ENCODE data around the gene SUN5.

- TF ChIP-seq, protein P1, sequence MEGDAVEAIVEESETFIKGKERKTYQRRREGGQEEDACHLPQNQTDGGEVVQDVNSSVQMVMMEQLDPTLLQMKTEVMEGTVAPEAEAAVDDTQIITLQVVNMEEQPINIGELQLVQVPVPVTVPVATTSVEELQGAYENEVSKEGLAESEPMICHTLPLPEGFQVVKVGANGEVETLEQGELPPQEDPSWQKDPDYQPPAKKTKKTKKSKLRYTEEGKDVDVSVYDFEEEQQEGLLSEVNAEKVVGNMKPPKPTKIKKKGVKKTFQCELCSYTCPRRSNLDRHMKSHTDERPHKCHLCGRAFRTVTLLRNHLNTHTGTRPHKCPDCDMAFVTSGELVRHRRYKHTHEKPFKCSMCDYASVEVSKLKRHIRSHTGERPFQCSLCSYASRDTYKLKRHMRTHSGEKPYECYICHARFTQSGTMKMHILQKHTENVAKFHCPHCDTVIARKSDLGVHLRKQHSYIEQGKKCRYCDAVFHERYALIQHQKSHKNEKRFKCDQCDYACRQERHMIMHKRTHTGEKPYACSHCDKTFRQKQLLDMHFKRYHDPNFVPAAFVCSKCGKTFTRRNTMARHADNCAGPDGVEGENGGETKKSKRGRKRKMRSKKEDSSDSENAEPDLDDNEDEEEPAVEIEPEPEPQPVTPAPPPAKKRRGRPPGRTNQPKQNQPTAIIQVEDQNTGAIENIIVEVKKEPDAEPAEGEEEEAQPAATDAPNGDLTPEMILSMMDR (IDR thresholded peaks at IDR 0.05; ENCODE audit: low read depth, low read length, poor library complexity, severe bottlenecking): no peak
- TF ChIP-seq EZH2phosphoT487 (IDR thresholded peaks at IDR 0.05; ENCODE audit: borderline replicate concordance, low read length): no peak
Observed at GRCh38 chr20:33002087-33002808, 2.0 kb downstream of the SUN5 start.

Measured in DOHH2 (cell line).